Caco-2 (cell line): ENCODE results near the gene SRGAP1. TPM values are rescaled to one million over a fixed set of nuclear protein-coding genes. Genes with fewer than 3 reads are reported as not detected.

Experiments
- BruUV-seq: library from RNA; stranded (reverse); fragments of 400-500 nt; replicated peaks from 2 replicates; lab custom pipeline; 2021; lab: Mats Ljungman, UMichigan
- CTCF ChIA-PET: fragments of 300-600 bp; sonication (Branson Sonifier 250); formaldehyde crosslinking; loops from one replicate; lab custom pipeline; 2022; ENCODE audit warnings: antibody characterized with exemption; lab: Charles Lee
- POLR2A ChIA-PET: fragments of 300-600 bp; sonication (Branson Sonifier 250); formaldehyde crosslinking; loops from one replicate; lab custom pipeline; 2022; ENCODE audit warnings: antibody characterized with exemption; lab: Charles Lee
- DNase-seq, 2 experiments: peaks; one replicate each; pipeline versions ENCODE4 v3.0.0 to v3.0.0-alpha.2; 2020 to 2022
- H3K27me3 ChIP-seq: replicated peaks from 2 replicates; pipeline ENCODE4 v1.6.0; 2011; ENCODE audit warnings: low read length; ENCODE audit not compliant: control insufficient read depth, insufficient read depth
- H3K36me3 ChIP-seq: 2 replicates; pipeline ENCODE4 v1.5.1; 2011; ENCODE audit warnings: low read length; ENCODE audit not compliant: control insufficient read depth, insufficient read depth
- H3K4me1 ChIP-seq: fragments of 250-450 bp; sonication (Bioruptor Pico); 2 replicates; pipeline ENCODE4 v1.5.1; 2020; ENCODE audit warnings: mild to moderate bottlenecking
- H3K4me3 ChIP-seq: 2 replicates; pipeline ENCODE4 v1.5.1; 2011; ENCODE audit warnings: low read depth, mild to moderate bottlenecking, control low read depth, low read length
- H3K9me3 ChIP-seq: fragments of 250-450 bp; sonication (Bioruptor Pico); 2 replicates; pipeline ENCODE4 v1.5.1; 2020; ENCODE audit warnings: mild to moderate bottlenecking, moderate library complexity
- H3K27ac Mint-ChIP-seq: one replicate; pipeline ENCODE4 v1.8.0; 2022; ENCODE audit warnings: mixed read lengths; ENCODE audit not compliant: unreplicated experiment
- H3K27me3 Mint-ChIP-seq: one replicate; pipeline ENCODE4 v1.8.0; 2022; ENCODE audit warnings: mixed read lengths; ENCODE audit not compliant: insufficient read depth, unreplicated experiment
- H3K36me3 Mint-ChIP-seq: one replicate; pipeline ENCODE4 v1.8.0; 2022; ENCODE audit warnings: mild to moderate bottlenecking, mixed read lengths; ENCODE audit not compliant: insufficient read depth, unreplicated experiment
- H3K4me1 Mint-ChIP-seq: one replicate; pipeline ENCODE4 v1.8.0; 2022; ENCODE audit warnings: low read depth, mixed read lengths; ENCODE audit not compliant: unreplicated experiment
- H3K4me3 Mint-ChIP-seq: one replicate; pipeline ENCODE4 v1.8.0; 2022; ENCODE audit warnings: mild to moderate bottlenecking, moderate library complexity, mixed read lengths; ENCODE audit not compliant: unreplicated experiment
- H3K9me3 Mint-ChIP-seq: one replicate; pipeline ENCODE4 v1.8.0; 2022; ENCODE audit warnings: mixed read lengths; ENCODE audit not compliant: unreplicated experiment
- CTCF ChIP-seq, 2 experiments: fragments of 200-600 bp in 1 of 2; IDR thresholded peaks; 1 replicate in 1 of 2; 2 replicates in 1 of 2; pipeline versions ENCODE4 v1.5.1 to v1.8.0; 2011 to 2022; ENCODE audit warnings: antibody characterized with exemption in 1 of 2, control low read depth in 1 of 2, inconsistent platforms in 1 of 2, low read depth in 1 of 2, low read length in 1 of 2, mild to moderate bottlenecking in 1 of 2, moderate library complexity in 1 of 2; ENCODE audit not compliant: insufficient read depth in 1 of 2, severe bottlenecking in 1 of 2, unreplicated experiment in 1 of 2
- intact Hi-C: fragments of 100-400 bp; cut with micrococcal nuclease; formaldehyde crosslinking; loops from one replicate; pipeline ENCODE4 v1.10.0; 2022; ENCODE audit not compliant: unreplicated experiment
- total RNA-seq: library from RNA; stranded (reverse); gene quantifications from 2 replicates; pipeline ENCODE4 v1.2.3, GENCODE V29; 2022

SRGAP1 gene
- total RNA-seq, 1 experiment from 2014 or later: 22.1 TPM

GRCh38 chr12:64087761-64088160, 243.3 kb downstream of the SRGAP1 start:
- Histone ChIP-seq H3K4me1 (peaks cover 11% of the 10 kb centered on the region; the same call in 1 of the 2 replicates), H3K27me3 (no peaks in the 10 kb centered on the region), H3K9me3 (no peaks in the 10 kb centered on the region), H3K36me3 (peaks cover 1% of the 10 kb centered on the region; the same call in 1 of the 2 replicates), H3K4me3 (no peak overlapping the region)
- H3K9me3 Mint-ChIP-seq: no peaks in the 10 kb centered on the region
- no TSS peak for BruUV-seq
- H3K4me1 Mint-ChIP-seq: no peaks in the 10 kb centered on the region
- ChIA-PET CTCF (no interaction called here), POLR2A (no interaction called here)
- H3K27ac Mint-ChIP-seq: no peak overlapping the region
- intact Hi-C loops: loop anchor here (10.0 kb wide), 1 partner anchor 87 kb away; no protein-coding TSS in a partner anchor
- TF ChIP-seq CTCF (IDR thresholded peaks at IDR 0.05; ENCODE audit: insufficient read depth in 1 of 2, low read depth in 1 of 2, low read length in 1 of 2, severe bottlenecking in 1 of 2, unreplicated experiment in 1 of 2): no peak
- no peak overlapping the region for H3K4me3 Mint-ChIP-seq
- no peak for DNase-seq
- H3K36me3 Mint-ChIP-seq: peaks cover 14% of the 10 kb centered on the region
- H3K27me3 Mint-ChIP-seq: no peaks in the 10 kb centered on the region

GRCh38 chr12:64088431-64089349, 244.2 kb downstream of the SRGAP1 start:
- ChIA-PET CTCF (no interaction called here), POLR2A (no interaction called here)
- Histone ChIP-seq H3K4me1 (peaks cover 11% of the 10 kb centered on the region; the same call in 1 of the 2 replicates), H3K9me3 (no peaks in the 10 kb centered on the region), H3K27me3 (no peaks in the 10 kb centered on the region), H3K36me3 (peaks cover 1% of the 10 kb centered on the region; the same call in 1 of the 2 replicates), H3K4me3 (no peak overlapping the region)
- no TSS peak for BruUV-seq
- Mint-ChIP-seq H3K27ac (peak overlapping the region; percentile 52), H3K9me3 (no peaks in the 10 kb centered on the region), H3K36me3 (peaks cover 14% of the 10 kb centered on the region), H3K4me3 (no peak overlapping the region), H3K27me3 (no peaks in the 10 kb centered on the region), H3K4me1 (no peaks in the 10 kb centered on the region)
- intact Hi-C loops: loop anchor here (10.0 kb wide), 1 partner anchor 86 kb away; no protein-coding TSS in a partner anchor
- DNase-seq: peak; percentile 29 to 54
- no peak for TF ChIP-seq CTCF (IDR thresholded peaks at IDR 0.05; ENCODE audit: insufficient read depth in 1 of 2, low read depth in 1 of 2, low read length in 1 of 2, severe bottlenecking in 1 of 2, unreplicated experiment in 1 of 2)

- DNase-seq: no peak
- H3K9me3 Mint-ChIP-seq: no peaks in the 10 kb centered on the region
- H3K4me1 Mint-ChIP-seq: no peaks in the 10 kb centered on the region
- Histone ChIP-seq H3K27me3 (no peaks in the 10 kb centered on the region), H3K36me3 (peaks cover 1% of the 10 kb centered on the region; the same call in 1 of the 2 replicates), H3K4me3 (no peak overlapping the region), H3K9me3 (no peaks in the 10 kb centered on the region), H3K4me1 (peaks cover 11% of the 10 kb centered on the region; the same call in 1 of the 2 replicates)
- TF ChIP-seq CTCF (IDR thresholded peaks at IDR 0.05; ENCODE audit: insufficient read depth in 1 of 2, low read depth in 1 of 2, low read length in 1 of 2, severe bottlenecking in 1 of 2, unreplicated experiment in 1 of 2): no peak
- no peak overlapping the region for H3K27ac Mint-ChIP-seq
- ChIA-PET POLR2A (no interaction called here), CTCF (no interaction called here)
- no peak overlapping the region for H3K4me3 Mint-ChIP-seq
- intact Hi-C loops: no loop called here
- BruUV-seq: no TSS peak
- H3K36me3 Mint-ChIP-seq: peaks cover 8% of the 10 kb centered on the region
- H3K27me3 Mint-ChIP-seq: no peaks in the 10 kb centered on the region
Measured at GRCh38 chr12:64090047-64090446, 245.5 kb downstream of the SRGAP1 start.
